SJCRH30 (cell line): Measurements from ENCODE around the gene SOSTDC1. TPM values are rescaled to one million over a fixed set of nuclear protein-coding genes. Genes with fewer than 3 reads are reported as not detected.

Source experiments
- DNase-seq, 2 experiments: peaks; one replicate each; pipeline ENCODE4 v3.0.0-alpha.2; 2015 to 2020
- H3K27ac ChIP-seq: fragments of 250-450 bp; sonication (Bioruptor Pico); 2 replicates; pipeline ENCODE4 v1.5.1; 2020; ENCODE audit warnings: mild to moderate bottlenecking, moderate library complexity
- H3K27me3 ChIP-seq: fragments of 250-450 bp; sonication (Bioruptor Pico); 2 replicates; pipeline ENCODE4 v1.5.1; 2020; ENCODE audit warnings: mild to moderate bottlenecking, moderate library complexity
- H3K36me3 ChIP-seq: fragments of 250-450 bp; sonication (Bioruptor Pico); 2 replicates; pipeline ENCODE4 v1.5.1; 2020; ENCODE audit warnings: mild to moderate bottlenecking, moderate library complexity
- H3K4me1 ChIP-seq: fragments of 250-450 bp; sonication (Bioruptor Pico); 2 replicates; pipeline ENCODE4 v1.5.1; 2020; ENCODE audit warnings: mild to moderate bottlenecking, moderate library complexity
- H3K4me3 ChIP-seq: fragments of 250-450 bp; sonication (Bioruptor Pico); 2 replicates; pipeline ENCODE4 v1.5.1; 2020; ENCODE audit warnings: mild to moderate bottlenecking, moderate library complexity
- H3K9me3 ChIP-seq: fragments of 250-450 bp; sonication (Bioruptor Pico); replicated peaks from 2 replicates; pipeline ENCODE4 v1.5.1; 2020; ENCODE audit warnings: mild to moderate bottlenecking, moderate library complexity
- total RNA-seq: library from RNA; depleted of rRNA; stranded (reverse); fragments of >200 nt; shearing (Covaris generic); gene quantifications from 2 replicates; pipeline ENCODE4 v1.2.3, GENCODE V29; 2014; rRNA removed

The SOSTDC1 gene
- total RNA-seq, 1 experiment from 2014 or later = 7.3 TPM

DNA sequence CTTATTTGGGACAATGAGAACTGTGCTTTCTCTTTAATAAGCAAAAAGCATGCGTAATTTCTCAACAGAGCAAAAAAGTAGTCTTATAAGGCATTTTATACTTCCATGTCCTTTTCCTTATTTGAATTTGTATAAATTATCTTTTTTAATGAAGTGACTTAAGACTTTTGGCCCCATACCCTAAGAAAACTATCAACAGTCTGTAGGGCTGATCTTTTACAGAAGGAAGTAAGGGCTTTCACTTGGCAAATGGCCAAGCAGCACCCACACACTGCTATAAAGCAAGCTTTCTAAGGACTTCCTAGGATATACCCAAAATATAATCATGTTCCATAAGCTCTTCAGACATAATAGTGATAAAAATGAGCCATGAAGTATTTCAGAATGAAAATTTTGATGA lies 47.6 kb downstream of the SOSTDC1 start:
- peak in 1 of 2 experiments; percentile 55 for DNase-seq
- no peak overlapping the region for H3K4me3 ChIP-seq
- no peaks in the 10 kb centered on the region for H3K27me3 ChIP-seq
- H3K27ac ChIP-seq = peak overlapping the region; percentile 94
- peaks cover 32% of the 10 kb centered on the region for H3K4me1 ChIP-seq
- no peaks in the 10 kb centered on the region for H3K9me3 ChIP-seq
- no peaks in the 10 kb centered on the region for H3K36me3 ChIP-seq

DNA sequence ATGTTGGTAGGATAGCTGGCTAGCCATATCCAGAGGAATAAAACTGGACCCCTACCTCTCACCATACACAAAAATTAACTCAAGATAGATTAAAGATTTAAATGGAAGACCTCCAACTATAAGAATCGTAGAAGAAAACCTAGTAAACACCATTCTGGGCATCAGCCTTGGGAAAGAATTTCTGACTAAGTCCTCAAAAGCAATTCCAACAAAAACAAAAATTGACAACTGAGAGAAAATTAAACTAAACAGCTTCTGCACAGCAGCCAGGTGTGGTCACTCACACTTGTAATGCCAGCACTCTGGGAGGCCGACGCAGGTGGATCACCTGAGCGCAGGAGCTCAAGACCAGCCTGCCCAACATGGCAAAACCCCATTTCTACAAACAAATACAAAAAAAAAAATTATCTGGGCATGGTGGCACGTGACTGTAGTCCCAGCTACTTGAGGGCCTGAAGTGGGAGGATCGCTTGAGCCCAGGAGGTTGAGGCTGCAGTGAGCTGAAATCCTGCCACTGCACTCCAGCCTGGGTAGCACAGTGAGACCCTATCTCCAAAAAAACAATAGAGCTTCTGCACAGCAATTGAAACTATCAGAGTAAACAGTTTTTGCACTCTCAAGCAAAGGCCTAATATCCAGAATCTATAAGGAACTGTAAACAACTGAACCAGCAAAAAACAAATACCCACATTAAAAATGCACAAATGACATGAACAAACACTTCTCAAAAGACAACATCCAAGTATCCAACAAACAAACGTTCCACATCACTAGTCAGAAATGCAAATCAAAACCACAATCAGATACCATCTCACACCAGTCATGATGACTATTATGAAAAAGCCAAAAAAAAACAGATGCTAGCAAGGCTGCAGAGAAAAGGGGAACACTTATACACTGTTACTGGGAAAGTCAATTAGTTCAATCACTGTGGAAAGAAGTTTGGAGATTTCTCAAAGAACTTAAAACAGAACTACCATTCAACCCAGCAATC lies 49.0 kb downstream of the SOSTDC1 start:
- H3K27me3 ChIP-seq = no peaks in the 10 kb centered on the region
- no peaks in the 10 kb centered on the region for H3K9me3 ChIP-seq
- no peaks in the 10 kb centered on the region for H3K36me3 ChIP-seq
- H3K4me3 ChIP-seq = no peak overlapping the region
- peaks cover 22% of the 10 kb centered on the region for H3K4me1 ChIP-seq
- H3K27ac ChIP-seq = no peak overlapping the region
- no peak for DNase-seq

DNA sequence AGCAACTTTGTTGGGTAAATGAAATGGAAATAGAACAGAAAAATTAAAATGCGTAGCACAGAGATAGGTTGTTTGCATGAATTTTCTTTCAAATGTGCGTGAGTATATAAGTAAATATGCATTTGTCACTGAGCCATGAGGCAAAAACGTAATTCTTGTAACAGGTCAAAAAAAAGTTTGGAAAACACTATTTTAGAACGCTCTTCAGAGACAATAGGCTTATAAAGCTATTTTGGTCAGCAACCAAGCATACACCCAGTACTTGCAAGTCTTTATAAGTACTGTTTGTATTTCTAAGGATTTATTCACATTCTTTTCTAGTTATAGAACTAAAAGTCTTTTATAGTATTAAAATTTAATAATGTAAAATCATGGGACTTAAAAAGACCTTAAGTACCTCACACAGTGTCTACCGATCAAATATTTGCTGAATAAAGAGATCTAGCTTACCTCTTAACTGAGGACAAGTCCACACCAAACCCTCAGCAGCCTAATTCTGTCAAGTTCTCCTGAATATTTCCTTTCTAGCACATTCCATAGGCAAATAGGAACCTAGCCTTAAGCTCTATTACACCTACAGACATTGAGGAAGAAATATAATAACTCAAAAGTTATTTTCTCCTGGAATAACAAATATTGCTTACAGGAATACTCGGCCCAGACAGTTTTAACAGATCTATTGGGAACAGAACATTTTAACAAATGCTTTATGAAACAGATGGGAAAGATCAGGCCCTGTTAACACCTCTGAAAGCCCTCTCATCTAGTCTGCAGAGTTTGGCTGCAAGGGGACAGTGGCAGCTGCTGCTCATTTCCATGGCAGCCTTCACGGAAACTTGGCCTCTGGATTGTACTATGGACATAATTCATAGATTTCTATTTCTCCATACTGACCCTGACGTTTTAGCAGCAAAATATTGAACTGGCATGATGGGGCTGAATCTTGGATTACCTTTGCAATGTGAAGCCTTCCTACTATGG lies 53.0 kb downstream of the SOSTDC1 start:
- no peaks in the 10 kb centered on the region for H3K27me3 ChIP-seq
- no peak overlapping the region for H3K27ac ChIP-seq
- no peaks in the 10 kb centered on the region; the same call in none of the 2 replicates for H3K4me1 ChIP-seq
- no peak for DNase-seq
- H3K36me3 ChIP-seq = no peaks in the 10 kb centered on the region
- H3K4me3 ChIP-seq = no peak overlapping the region
- H3K9me3 ChIP-seq = no peaks in the 10 kb centered on the region

Other genes with a start within 250 kb of the SOSTDC1 start
- 8.8 and 9.3 TPM in 2 replicates for gene CRPPA, start 44.2 kb downstream of the SOSTDC1 start, total RNA-seq
- not detected in 2 replicates for gene LRRC72, start 61.1 kb upstream of the SOSTDC1 start, total RNA-seq
- 34.1 and 36.6 TPM in 2 replicates for gene ANKMY2, start 180.0 kb upstream of the SOSTDC1 start, total RNA-seq
- gene BZW2, start 180.4 kb upstream of the SOSTDC1 start, total RNA-seq = 148 and 156 TPM in 2 replicates